ENCODE measurements around the gene SMCO3. TPM values are rescaled to one million over a fixed set of nuclear protein-coding genes. Genes with fewer than 3 reads are reported as not detected.
A peak's percentile ranks its signal among the peaks of the same experiment; 100 is the strongest.

The SMCO3 gene
- total RNA-seq, 6 donors from 2014 or later = 0.33 to 3.1 (median 1.1) TPM

DNA sequence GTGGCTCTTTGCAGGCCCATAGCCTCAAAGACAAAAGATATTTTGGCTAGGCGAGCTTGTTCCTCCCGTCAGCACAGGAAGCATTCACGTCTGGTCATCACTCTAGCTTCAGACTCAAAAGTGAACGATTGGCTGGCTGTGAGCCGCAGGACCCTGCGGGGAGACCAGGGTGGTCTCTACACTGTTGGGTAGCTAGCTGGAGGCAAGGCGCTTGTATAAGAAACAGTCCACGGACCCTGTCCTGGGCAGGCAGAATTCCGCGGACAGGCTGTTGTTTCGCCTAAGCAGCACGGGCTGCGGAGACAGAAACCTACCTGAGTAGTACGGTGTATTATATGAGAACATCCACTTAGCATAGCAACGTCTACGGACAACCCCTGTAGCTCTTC, 40.3 kb downstream of the SMCO3 start:
- WGBS, 2 donors = 20 to 24% methylated on average over 6 to 16 of the region's 16 CpGs
- Histone ChIP-seq H3K36me3 (no peaks in the 10 kb centered on the region), H3K27ac (peak overlapping the region; percentile 93 to 98 (median 96)), H3K4me3 (peak overlapping the region; percentile 1 to 84 (median 70)), H3K9me3 (no peaks in the 10 kb centered on the region), H3K27me3 (no peaks in the 10 kb centered on the region), H3K4me1 (peaks cover 0 to 34% (median 19%) of the 10 kb centered on the region in 4 donors)
- ATAC-seq (ENCODE audit: low FRiP score in 2 of 2) (no peak), DNase-seq (peak; percentile 17 to 44)
- TF ChIP-seq EP300 (IDR thresholded peaks at IDR 0.05) (no peak), POLR2A (IDR thresholded peaks at IDR 0.05) (no peak), POLR2AphosphoS5 (IDR thresholded peaks at IDR 0.05) (no peak)
- TF ChIP-seq, protein P1, sequence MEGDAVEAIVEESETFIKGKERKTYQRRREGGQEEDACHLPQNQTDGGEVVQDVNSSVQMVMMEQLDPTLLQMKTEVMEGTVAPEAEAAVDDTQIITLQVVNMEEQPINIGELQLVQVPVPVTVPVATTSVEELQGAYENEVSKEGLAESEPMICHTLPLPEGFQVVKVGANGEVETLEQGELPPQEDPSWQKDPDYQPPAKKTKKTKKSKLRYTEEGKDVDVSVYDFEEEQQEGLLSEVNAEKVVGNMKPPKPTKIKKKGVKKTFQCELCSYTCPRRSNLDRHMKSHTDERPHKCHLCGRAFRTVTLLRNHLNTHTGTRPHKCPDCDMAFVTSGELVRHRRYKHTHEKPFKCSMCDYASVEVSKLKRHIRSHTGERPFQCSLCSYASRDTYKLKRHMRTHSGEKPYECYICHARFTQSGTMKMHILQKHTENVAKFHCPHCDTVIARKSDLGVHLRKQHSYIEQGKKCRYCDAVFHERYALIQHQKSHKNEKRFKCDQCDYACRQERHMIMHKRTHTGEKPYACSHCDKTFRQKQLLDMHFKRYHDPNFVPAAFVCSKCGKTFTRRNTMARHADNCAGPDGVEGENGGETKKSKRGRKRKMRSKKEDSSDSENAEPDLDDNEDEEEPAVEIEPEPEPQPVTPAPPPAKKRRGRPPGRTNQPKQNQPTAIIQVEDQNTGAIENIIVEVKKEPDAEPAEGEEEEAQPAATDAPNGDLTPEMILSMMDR (IDR thresholded peaks at IDR 0.05) = no peak

DNA sequence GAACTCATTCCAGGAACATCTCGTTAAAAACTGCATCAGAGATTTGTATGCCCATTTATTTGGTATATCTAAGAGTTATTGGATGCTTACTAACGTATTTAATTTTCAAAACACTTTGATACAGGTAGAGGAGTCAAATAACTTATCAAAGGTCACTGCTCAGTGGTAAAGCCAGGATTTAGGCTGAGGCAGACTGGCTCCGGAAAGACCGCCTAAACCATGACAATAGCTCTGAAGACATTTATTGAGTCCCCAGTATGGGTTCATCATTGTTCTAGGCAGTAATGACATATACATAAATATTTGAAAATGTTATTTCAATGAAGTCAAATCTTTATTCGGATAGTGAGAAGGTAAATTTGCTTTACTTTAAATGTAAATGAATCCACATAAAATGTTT, 41.0 kb downstream of the SMCO3 start:
- Histone ChIP-seq H3K4me3 (no peak overlapping the region), H3K27ac (no peak overlapping the region), H3K9me3 (no peaks in the 10 kb centered on the region), H3K36me3 (no peaks in the 10 kb centered on the region), H3K4me1 (peaks cover 0 to 41% (median 25%) of the 10 kb centered on the region in 4 donors), H3K27me3 (no peaks in the 10 kb centered on the region)
- TF ChIP-seq, protein P1 (IDR thresholded peaks at IDR 0.05) = no peak
- TF ChIP-seq POLR2A (IDR thresholded peaks at IDR 0.05) = no peak
- TF ChIP-seq POLR2AphosphoS5 (IDR thresholded peaks at IDR 0.05) = no peak
- no peak for TF ChIP-seq EP300 (IDR thresholded peaks at IDR 0.05)
- ATAC-seq (ENCODE audit: low FRiP score in 2 of 2) = no peak
- no peak for DNase-seq
- 96 to 97% methylated on average over 5 of the region's 5 CpGs for WGBS, 2 donors

- Histone ChIP-seq H3K27ac (peak overlapping the region; percentile 97 to 99 (median 98)), H3K36me3 (peaks cover 0 to under 1% (median 0%) of the 10 kb centered on the region in 4 donors), H3K4me1 (peaks cover 0 to 35% (median 22%) of the 10 kb centered on the region in 4 donors), H3K4me3 (peak overlapping the region in 3 of 4 donors; percentile 79 to 87 (median 84)), H3K9me3 (no peaks in the 10 kb centered on the region), H3K27me3 (no peaks in the 10 kb centered on the region)
- DNase-seq (no peak), ATAC-seq (ENCODE audit: low FRiP score in 2 of 2) (no peak)
- TF ChIP-seq, protein P1 (IDR thresholded peaks at IDR 0.05) = no peak
- TF ChIP-seq POLR2AphosphoS5 (IDR thresholded peaks at IDR 0.05) (no peak), EP300 (IDR thresholded peaks at IDR 0.05) (no peak), POLR2A (IDR thresholded peaks at IDR 0.05) (no peak)
- 24 to 35% methylated on average over 6 of the region's 6 CpGs for WGBS, 2 donors
Measured at GRCh38 chr12:14771651-14772137, 42.3 kb downstream of the SMCO3 start.

DNA sequence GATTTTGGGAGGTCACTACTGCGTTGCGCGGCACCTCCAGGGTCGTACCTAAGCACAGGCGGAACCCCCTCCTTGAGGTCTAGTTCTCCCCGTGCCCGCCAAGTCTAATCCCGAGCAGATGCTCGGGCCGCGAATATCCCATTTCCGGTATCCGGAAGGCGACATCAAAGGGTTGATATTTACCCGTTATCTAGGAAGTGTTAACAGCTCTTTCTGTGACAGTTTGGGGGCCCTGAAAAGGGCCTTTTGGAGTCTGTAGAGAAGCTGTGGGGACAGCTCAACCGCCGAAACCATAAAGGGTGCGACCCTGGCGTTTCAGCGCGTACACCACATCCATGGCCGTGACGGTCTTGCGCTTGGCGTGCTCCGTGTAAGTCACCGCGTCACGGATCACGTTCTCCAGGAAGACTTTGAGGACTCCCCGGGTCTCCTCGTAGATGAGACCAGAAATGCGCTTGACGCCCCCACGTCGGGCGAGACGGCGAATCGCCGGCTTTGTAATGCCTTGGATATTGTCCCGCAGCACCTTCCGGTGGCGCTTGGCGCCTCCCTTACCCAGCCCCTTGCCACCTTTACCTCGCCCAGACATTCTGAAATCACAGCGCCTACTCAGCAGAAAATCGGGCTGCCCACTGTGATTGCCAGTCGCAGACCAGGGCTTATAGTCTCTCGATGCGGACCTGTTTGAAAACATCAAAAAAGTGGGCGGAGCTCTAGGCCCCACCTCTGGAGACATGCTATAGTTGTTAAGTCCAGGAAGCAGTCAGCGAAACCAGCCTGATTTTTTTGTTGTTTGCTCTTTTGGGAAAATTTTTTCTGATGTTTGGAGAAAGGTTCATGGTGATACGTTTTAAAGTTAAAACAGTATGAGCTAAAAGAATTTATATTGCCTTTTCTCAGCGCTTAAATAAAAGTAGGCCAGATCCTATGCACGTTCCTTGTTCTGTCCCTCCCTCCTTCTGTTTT, 43.2 kb downstream of the SMCO3 start:
- no peaks in the 10 kb centered on the region for H3K27me3 ChIP-seq
- TF ChIP-seq POLR2AphosphoS5 (IDR thresholded peaks at IDR 0.05) = peak; percentile 98 to 100
- peak in 2 of 4 donors; percentile 5 to 94 for TF ChIP-seq EP300 (IDR thresholded peaks at IDR 0.05)
- TF ChIP-seq, protein P1 (IDR thresholded peaks at IDR 0.05) = no peak
- TF ChIP-seq POLR2A (IDR thresholded peaks at IDR 0.05) = peak in 3 of 4 donors; percentile 90 to 98 (median 97)
- H3K36me3 ChIP-seq = peaks cover 0 to 3% (median 0%) of the 10 kb centered on the region in 4 donors
- peak; percentile 83 to 91 for ATAC-seq (ENCODE audit: low FRiP score in 2 of 2)
- peak overlapping the region; percentile 97 to 99 (median 98) for H3K27ac ChIP-seq
- peak; percentile 89 to 96 for DNase-seq
- H3K9me3 ChIP-seq = peaks cover 0 to 3% (median 0%) of the 10 kb centered on the region in 4 donors
- H3K4me3 ChIP-seq = peak overlapping the region; percentile 79 to 87 (median 84)
- WGBS, 2 donors = 1 to 2% methylated on average over 28 to 56 of the region's 56 CpGs
- peaks cover 0 to 27% (median 15%) of the 10 kb centered on the region in 4 donors for H3K4me1 ChIP-seq

Data from upper lobe of left lung (tissue), 6 donors.